Measurements from ENCODE around the gene RAB11FIP3. TPM values are rescaled to one million over a fixed set of nuclear protein-coding genes. Genes with fewer than 3 reads are reported as not detected.

Gene RAB11FIP3
- total and polyA plus RNA-seq, 8 donors = 22.0 to 67.4 (median 33.2) TPM

GRCh38 chr16:426906-427249 lies 1.4 kb downstream of the RAB11FIP3 start:
- Histone ChIP-seq H3K9me3 (no peaks in the 10 kb centered on the region), H3K27ac (peak overlapping the region; percentile 76 to 93 (median 84)), H3K4me1 (peaks cover 6 to 16% (median 14%) of the 10 kb centered on the region in 3 donors), H3K27me3 (no peaks in the 10 kb centered on the region), H3K4me3 (peak overlapping the region; percentile 35 to 81 (median 62)), H3K36me3 (no peaks in the 10 kb centered on the region)
- WGBS, 2 donors = 5 to 6% methylated on average over 8 to 13 of the region's 13 CpGs
- intact Hi-C loops (cut with DNase I) = no loop called here
- no peak for FAIRE-seq
- no peak for DNase-seq
- TF ChIP-seq, protein P1, sequence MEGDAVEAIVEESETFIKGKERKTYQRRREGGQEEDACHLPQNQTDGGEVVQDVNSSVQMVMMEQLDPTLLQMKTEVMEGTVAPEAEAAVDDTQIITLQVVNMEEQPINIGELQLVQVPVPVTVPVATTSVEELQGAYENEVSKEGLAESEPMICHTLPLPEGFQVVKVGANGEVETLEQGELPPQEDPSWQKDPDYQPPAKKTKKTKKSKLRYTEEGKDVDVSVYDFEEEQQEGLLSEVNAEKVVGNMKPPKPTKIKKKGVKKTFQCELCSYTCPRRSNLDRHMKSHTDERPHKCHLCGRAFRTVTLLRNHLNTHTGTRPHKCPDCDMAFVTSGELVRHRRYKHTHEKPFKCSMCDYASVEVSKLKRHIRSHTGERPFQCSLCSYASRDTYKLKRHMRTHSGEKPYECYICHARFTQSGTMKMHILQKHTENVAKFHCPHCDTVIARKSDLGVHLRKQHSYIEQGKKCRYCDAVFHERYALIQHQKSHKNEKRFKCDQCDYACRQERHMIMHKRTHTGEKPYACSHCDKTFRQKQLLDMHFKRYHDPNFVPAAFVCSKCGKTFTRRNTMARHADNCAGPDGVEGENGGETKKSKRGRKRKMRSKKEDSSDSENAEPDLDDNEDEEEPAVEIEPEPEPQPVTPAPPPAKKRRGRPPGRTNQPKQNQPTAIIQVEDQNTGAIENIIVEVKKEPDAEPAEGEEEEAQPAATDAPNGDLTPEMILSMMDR (IDR thresholded peaks at IDR 0.05) = no peak
- peak in 3 of 4 donors; percentile 2 to 16 (median 6) for ATAC-seq

- Histone ChIP-seq H3K36me3 (no peaks in the 10 kb centered on the region), H3K27me3 (no peaks in the 10 kb centered on the region), H3K27ac (peak overlapping the region in 3 of 4 donors; percentile 76 to 87 (median 80)), H3K4me3 (peak overlapping the region; percentile 35 to 81 (median 62)), H3K9me3 (no peaks in the 10 kb centered on the region), H3K4me1 (peaks cover 6 to 16% (median 14%) of the 10 kb centered on the region in 3 donors)
- intact Hi-C loops (cut with DNase I) = no loop called here
- TF ChIP-seq, protein P1 (IDR thresholded peaks at IDR 0.05) = no peak
- 19 to 21% methylated on average over 10 of the region's 10 CpGs for WGBS, 2 donors
- ATAC-seq (peak in 1 of 4 donors; percentile 1), DNase-seq (peak in 1 of 6 donors; percentile 42), FAIRE-seq (no peak)
Observed at GRCh38 chr16:427250-427649, 1.8 kb downstream of the RAB11FIP3 start.

- FAIRE-seq (no peak), DNase-seq (peak in 1 of 6 donors; percentile 14), ATAC-seq (no peak)
- intact Hi-C loops (cut with DNase I) = no loop called here
- TF ChIP-seq, protein P1 (IDR thresholded peaks at IDR 0.05) = no peak
- Histone ChIP-seq H3K4me3 (no peak overlapping the region), H3K9me3 (no peaks in the 10 kb centered on the region), H3K36me3 (no peaks in the 10 kb centered on the region), H3K27ac (no peak overlapping the region), H3K27me3 (no peaks in the 10 kb centered on the region), H3K4me1 (peaks cover 0 to 12% (median 10%) of the 10 kb centered on the region in 3 donors)
- WGBS, 2 donors = 51 to 61% methylated on average over 7 of the region's 7 CpGs
Observed at GRCh38 chr16:430904-431303, 5.5 kb downstream of the RAB11FIP3 start.

GRCh38 chr16:440627-441026 lies 15.2 kb downstream of the RAB11FIP3 start:
- Histone ChIP-seq H3K27me3 (no peaks in the 10 kb centered on the region), H3K27ac (no peak overlapping the region), H3K4me1 (no peaks in the 10 kb centered on the region), H3K36me3 (no peaks in the 10 kb centered on the region), H3K9me3 (no peaks in the 10 kb centered on the region), H3K4me3 (no peak overlapping the region)
- intact Hi-C loops (cut with DNase I) = no loop called here
- WGBS, 2 donors = 82 to 87% methylated on average over 6 of the region's 6 CpGs
- TF ChIP-seq, protein P1 (IDR thresholded peaks at IDR 0.05) = no peak
- ATAC-seq (peak in 1 of 4 donors; percentile 13), FAIRE-seq (no peak), DNase-seq (peak in 1 of 6 donors; percentile 16)

GRCh38 chr16:441447-441846 lies 16.0 kb downstream of the RAB11FIP3 start:
- WGBS, 2 donors = 85 to 94% methylated on average over 6 of the region's 6 CpGs
- Histone ChIP-seq H3K4me3 (no peak overlapping the region), H3K27me3 (no peaks in the 10 kb centered on the region), H3K9me3 (no peaks in the 10 kb centered on the region), H3K27ac (no peak overlapping the region), H3K4me1 (no peaks in the 10 kb centered on the region), H3K36me3 (no peaks in the 10 kb centered on the region)
- FAIRE-seq = no peak
- intact Hi-C loops (cut with DNase I) = no loop called here
- no peak for ATAC-seq
- DNase-seq = peak in 1 of 6 donors; percentile 8
- TF ChIP-seq, protein P1 (IDR thresholded peaks at IDR 0.05) = no peak

Data from pancreas (tissue), 10 donors.